Endothelial cell of umbilical vein (primary cell): ENCODE measurements around the gene SPTB. TPM values are rescaled to one million over a fixed set of nuclear protein-coding genes. Genes with fewer than 3 reads are reported as not detected.

Experiments
- BruUV-seq: library from RNA; stranded (reverse); fragments of 400-500 nt; replicated peaks from 2 replicates; lab custom pipeline; 2021; lab: Mats Ljungman, UMichigan
- CTCF ChIA-PET: fragments of 300-600, 350-600 bp; sonication (Branson Sonifier 250); formaldehyde crosslinking; loops from one replicate; lab custom pipeline; 2021; ENCODE audit warnings: antibody characterized with exemption, inconsistent platforms; lab: Charles Lee
- POLR2A ChIA-PET: fragments of 300-600, 350-600 bp; sonication (Branson Sonifier 250); formaldehyde crosslinking; loops from one replicate; lab custom pipeline; 2021; ENCODE audit warnings: antibody characterized with exemption, inconsistent platforms; lab: Charles Lee
- DNase-seq: peaks from one replicate; pipeline ENCODE4 v3.0.0-alpha.2; 2011; ENCODE audit warnings: low read depth, low spot score
- FAIRE-seq: peaks from 2 replicates; lab custom pipeline; 2011; peaks lifted over from hg19 to GRCh38; lab: Jason Lieb, UNC
- H2AFZ ChIP-seq: 2 replicates; pipeline ENCODE4 v1.6.0; 2012; ENCODE audit warnings: low read depth, low read length, control low read depth, inconsistent platforms
- H3K27ac ChIP-seq: 2 replicates; pipeline ENCODE4 v1.5.1; 2011; ENCODE audit warnings: low read depth, mild to moderate bottlenecking, control low read depth, low read length, moderate library complexity; ENCODE audit not compliant: insufficient read depth
- H3K27me3 ChIP-seq, 2 experiments: 2 replicates each; pipeline versions ENCODE4 v1.6.0 to v1.6.1; 2011; ENCODE audit warnings: low read length in 2 of 2, mixed read lengths in 1 of 2; ENCODE audit not compliant: control insufficient read depth in 2 of 2, insufficient read depth in 2 of 2
- H3K36me3 ChIP-seq, 2 experiments: 2 replicates in 1 of 2; 3 replicates in 1 of 2; pipeline ENCODE4 v1.5.1; 2011; ENCODE audit warnings: low read length in 2 of 2, mild to moderate bottlenecking in 1 of 2, moderate library complexity in 1 of 2; ENCODE audit not compliant: control insufficient read depth in 2 of 2, insufficient read depth in 2 of 2; ENCODE audit errors: extremely low read depth in 1 of 2
- H3K4me1 ChIP-seq: 3 replicates; pipeline ENCODE4 v1.5.1; 2011; ENCODE audit warnings: mild to moderate bottlenecking, low read length; ENCODE audit not compliant: control insufficient read depth, insufficient read depth; ENCODE audit errors: extremely low read depth
- H3K4me2 ChIP-seq: 2 replicates; pipeline ENCODE4 v1.6.1; 2011; ENCODE audit warnings: low read length, control low read depth, mixed read lengths; ENCODE audit not compliant: insufficient read depth
- H3K4me3 ChIP-seq, 3 experiments: fragments of 200-600 bp in 1 of 3; sonication (generic), shearing (Covaris generic) in 1 of 3; replicated peaks in 1 of 3; 2 replicates each; pipeline ENCODE4 v1.5.1; 2011 to 2016; ENCODE audit warnings: control low read depth in 3 of 3, low read length in 3 of 3, mild to moderate bottlenecking in 2 of 3, inconsistent platforms in 1 of 3, low read depth in 1 of 3, moderate library complexity in 1 of 3; ENCODE audit not compliant: insufficient read depth in 1 of 3
- H3K79me2 ChIP-seq: 2 replicates; pipeline ENCODE4 v1.6.0; 2012; ENCODE audit warnings: low read length, inconsistent platforms; ENCODE audit not compliant: control insufficient read depth, insufficient read depth
- H3K9ac ChIP-seq: replicated peaks from 2 replicates; pipeline ENCODE3; 2011; ENCODE audit warnings: low read length, control low read depth; ENCODE audit not compliant: insufficient read depth; ENCODE audit errors: extremely low read depth
- H3K9me1 ChIP-seq: replicated peaks from 3 replicates; pipeline ENCODE4 v1.6.0; 2011; ENCODE audit warnings: mild to moderate bottlenecking, low read length; ENCODE audit not compliant: control insufficient read depth, insufficient read depth; ENCODE audit errors: extremely low read depth
- H3K9me3 ChIP-seq: replicated peaks from 2 replicates; pipeline ENCODE4 v1.5.1; 2012; ENCODE audit warnings: low read length, inconsistent platforms; ENCODE audit not compliant: control insufficient read depth, insufficient read depth
- H4K20me1 ChIP-seq: replicated peaks from 2 replicates; pipeline ENCODE3; 2011; ENCODE audit warnings: mild to moderate bottlenecking, low read length; ENCODE audit not compliant: control insufficient read depth, insufficient read depth; ENCODE audit errors: extremely low read depth
- EZH2 ChIP-seq: IDR thresholded peaks from 2 replicates; pipeline ENCODE4 v1.6.1; 2012; ENCODE audit warnings: borderline replicate concordance, low read depth, mild to moderate bottlenecking, moderate library complexity, low read length, inconsistent platforms; ENCODE audit not compliant: severe bottlenecking
- FOS ChIP-seq: IDR thresholded peaks from 2 replicates; pipeline ENCODE4 v1.6.1; 2011; ENCODE audit warnings: mild to moderate bottlenecking, low read length, moderate library complexity, borderline replicate concordance; ENCODE audit not compliant: insufficient read depth
- GATA2 ChIP-seq: IDR thresholded peaks from 2 replicates; pipeline ENCODE4 v1.7.0; 2011; ENCODE audit warnings: low read depth, mild to moderate bottlenecking, moderate library complexity, mixed read lengths, low read length; ENCODE audit not compliant: insufficient read length, insufficient read depth
- JUN ChIP-seq: IDR thresholded peaks from 2 replicates; pipeline ENCODE4 v1.6.1; 2011; ENCODE audit warnings: borderline replicate concordance, low read depth; ENCODE audit not compliant: insufficient read length, insufficient read depth
- MYC ChIP-seq: IDR thresholded peaks from one replicate; pipeline ENCODE4 v1.6.1; 2011; ENCODE audit warnings: mild to moderate bottlenecking, low read depth, low read length
- POLR2A ChIP-seq: IDR thresholded peaks from 2 replicates; pipeline ENCODE4 v1.6.1; 2012; ENCODE audit warnings: low read depth, mild to moderate bottlenecking, control low read depth, low read length
- POLR2AphosphoS5 ChIP-seq: IDR thresholded peaks from 2 replicates; pipeline ENCODE4 v1.6.1; 2012; ENCODE audit warnings: low read depth, mild to moderate bottlenecking, control low read depth, low read length, moderate library complexity; ENCODE audit not compliant: insufficient read depth
- dilution Hi-C: fragments of 300-500 bp; cut with MboI; formaldehyde crosslinking; loops from one replicate; pipeline ENCODE4 v1.15.0; 2019; ENCODE audit warnings: low sequenced_read_pairs; ENCODE audit not compliant: extremely low pct_ligation_motif_present
- intact Hi-C: fragments of 100-400 bp; cut with micrococcal nuclease; formaldehyde crosslinking; loops from one replicate; pipeline ENCODE4 v1.10.0; 2022
- polyA plus RNA-seq, 4 experiments: library from polyadenylated mRNA; depleted of rRNA in 3 of 4; stranded (reverse) in 3 of 4; unstranded in 1 of 4; fragments of >200 nt; gene quantifications; 2 replicates each; pipeline versions ENCODE4 v1.2.1 to v1.2.3, GENCODE V29; 2011 to 2012; ENCODE audit warnings: missing spikeins in 1 of 4
- total RNA-seq: library from RNA; stranded (reverse); gene quantifications from 2 replicates; pipeline ENCODE4 v1.2.3, GENCODE V29; 2021
- TF ChIP-seq, protein P1 (sequence below): IDR thresholded peaks from 2 replicates; pipeline ENCODE4 v1.6.1; 2011; ENCODE audit not compliant: insufficient read depth, insufficient read length
- TF ChIP-seq, protein P2 (sequence below), 2 donors: IDR thresholded peaks; 1 replicate in 1 of 2; 2 replicates in 1 of 2; pipeline ENCODE4 v1.5.1; 2011; ENCODE audit warnings: low read length in 2 of 2, mild to moderate bottlenecking in 2 of 2, moderate library complexity in 2 of 2, control low read depth in 1 of 2, inconsistent platforms in 1 of 2, low read depth in 1 of 2; ENCODE audit not compliant: insufficient read depth in 1 of 2; ENCODE audit errors: extremely low read depth in 1 of 2

Gene SPTB
- total and polyA plus RNA-seq, 2 donors (not counting 3 experiments of a cell fraction or from before 2014, with no cell fraction given) = 0.03 to 0.07 TPM

DNA sequence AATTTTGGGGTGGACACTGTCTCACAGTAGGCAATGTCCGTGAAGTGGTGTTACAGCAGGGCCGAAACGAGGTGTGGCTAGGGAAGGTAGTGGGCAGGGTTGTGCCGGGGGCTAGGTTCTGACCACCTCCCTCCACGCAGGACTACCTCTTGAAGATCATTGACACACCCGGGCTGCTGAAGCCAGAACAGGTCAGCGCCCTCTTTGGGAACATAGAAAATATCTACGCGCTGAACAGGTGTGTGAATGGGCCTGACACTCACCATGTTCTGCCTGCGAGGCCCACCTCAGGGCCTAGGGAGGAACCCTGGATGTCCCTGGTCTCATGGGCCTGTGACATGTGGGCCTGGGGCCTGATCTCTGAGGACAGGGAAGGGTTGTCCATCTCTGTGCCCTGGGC is 150.9 kb downstream of the SPTB start:
- no peak for FAIRE-seq
- H3K9me3 ChIP-seq = no peaks in the 10 kb centered on the region
- no peaks in the 10 kb centered on the region for H3K36me3 ChIP-seq

More for the DNA sequence above, 150.9 kb downstream of the SPTB start:
- Histone ChIP-seq H3K27me3 (no peaks in the 10 kb centered on the region), H3K9ac (no peak overlapping the region), H4K20me1 (no peaks in the 10 kb centered on the region), H3K9me1 (no peaks in the 10 kb centered on the region), H3K4me3 (no peak overlapping the region), H3K4me2 (no peak overlapping the region), H3K27ac (no peak overlapping the region), H2AFZ (no peak overlapping the region), H3K4me1 (no peaks in the 10 kb centered on the region), H3K79me2 (no peaks in the 10 kb centered on the region)
- CTCF ChIA-PET = no interaction called here
- dilution Hi-C loops = no loop called here
- no peak for DNase-seq
- BruUV-seq = no TSS peak
- TF ChIP-seq, protein P1, sequence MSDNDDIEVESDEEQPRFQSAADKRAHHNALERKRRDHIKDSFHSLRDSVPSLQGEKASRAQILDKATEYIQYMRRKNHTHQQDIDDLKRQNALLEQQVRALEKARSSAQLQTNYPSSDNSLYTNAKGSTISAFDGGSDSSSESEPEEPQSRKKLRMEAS = no peak
- TF ChIP-seq EZH2 (no peak), GATA2 (no peak), JUN (no peak), POLR2AphosphoS5 (no peak), POLR2A (no peak), MYC (no peak), FOS (no peak)
- TF ChIP-seq, protein P2, sequence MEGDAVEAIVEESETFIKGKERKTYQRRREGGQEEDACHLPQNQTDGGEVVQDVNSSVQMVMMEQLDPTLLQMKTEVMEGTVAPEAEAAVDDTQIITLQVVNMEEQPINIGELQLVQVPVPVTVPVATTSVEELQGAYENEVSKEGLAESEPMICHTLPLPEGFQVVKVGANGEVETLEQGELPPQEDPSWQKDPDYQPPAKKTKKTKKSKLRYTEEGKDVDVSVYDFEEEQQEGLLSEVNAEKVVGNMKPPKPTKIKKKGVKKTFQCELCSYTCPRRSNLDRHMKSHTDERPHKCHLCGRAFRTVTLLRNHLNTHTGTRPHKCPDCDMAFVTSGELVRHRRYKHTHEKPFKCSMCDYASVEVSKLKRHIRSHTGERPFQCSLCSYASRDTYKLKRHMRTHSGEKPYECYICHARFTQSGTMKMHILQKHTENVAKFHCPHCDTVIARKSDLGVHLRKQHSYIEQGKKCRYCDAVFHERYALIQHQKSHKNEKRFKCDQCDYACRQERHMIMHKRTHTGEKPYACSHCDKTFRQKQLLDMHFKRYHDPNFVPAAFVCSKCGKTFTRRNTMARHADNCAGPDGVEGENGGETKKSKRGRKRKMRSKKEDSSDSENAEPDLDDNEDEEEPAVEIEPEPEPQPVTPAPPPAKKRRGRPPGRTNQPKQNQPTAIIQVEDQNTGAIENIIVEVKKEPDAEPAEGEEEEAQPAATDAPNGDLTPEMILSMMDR (IDR thresholded peaks at IDR 0.05; ENCODE audit: extremely low read depth in 1 of 2, insufficient read depth in 1 of 2, low read depth in 1 of 2, low read length in 2 of 2) = no peak
- POLR2A ChIA-PET = no interaction called here
- intact Hi-C loops = no loop called here
